ENCODE data around the gene CD81.
A peak's percentile ranks its signal among the peaks of the same experiment; 100 is the strongest.

The CD81 gene

GRCh38 chr11:2377511-2378443 lies 667 bp downstream of the CD81 start:
- peak in 1 of 2 experiments; percentile 78 for DNase-seq

- no peak for DNase-seq
These were observed 1.6 kb downstream of the CD81 start for GRCh38 chr11:2378527-2379210.

- DNase-seq, result no peak
These were observed 2.5 kb downstream of the CD81 start for GRCh38 chr11:2379466-2380174.

- DNase-seq, result no peak
These were observed 3.3 kb downstream of the CD81 start for GRCh38 chr11:2380396-2380795.

- DNase-seq, result no peak
These were observed 3.8 kb downstream of the CD81 start for GRCh38 chr11:2380807-2381350.

GRCh38 chr11:2381494-2382128 lies 4.5 kb downstream of the CD81 start:
- no peak for DNase-seq

GRCh38 chr11:2382129-2382517 lies 5.0 kb downstream of the CD81 start:
- DNase-seq, result no peak

- peak; percentile 53 to 81 for DNase-seq
These were observed 6.1 kb downstream of the CD81 start for GRCh38 chr11:2382936-2383851.

GRCh38 chr11:2383852-2384804 lies 7.0 kb downstream of the CD81 start:
- DNase-seq, result peak; percentile 54 to 87

GRCh38 chr11:2385156-2386151 lies 8.3 kb downstream of the CD81 start:
- peak; percentile 97 for DNase-seq

- peak in 1 of 2 experiments; percentile 59 for DNase-seq
These were observed 9.5 kb downstream of the CD81 start for GRCh38 chr11:2386591-2386990.

- peak; percentile 42 to 66 for DNase-seq
These were observed 10.3 kb downstream of the CD81 start for GRCh38 chr11:2387266-2387987.

GRCh38 chr11:2388431-2389376 lies 11.6 kb downstream of the CD81 start:
- peak in 1 of 2 experiments; percentile 50 for DNase-seq

GRCh38 chr11:2389377-2390026 lies 12.4 kb downstream of the CD81 start:
- DNase-seq, result peak in 1 of 2 experiments; percentile 62

- DNase-seq, result peak in 1 of 2 experiments; percentile 51
These were observed 13.1 kb downstream of the CD81 start for GRCh38 chr11:2390091-2390724.

GRCh38 chr11:2390725-2391151 lies 13.6 kb downstream of the CD81 start:
- peak; percentile 61 to 91 for DNase-seq

All from NCI-H526 (cell line).